ENCODE results near the gene CCDC150. TPM values are rescaled to one million over a fixed set of nuclear protein-coding genes. Genes with fewer than 3 reads are reported as not detected.

The CCDC150 gene
- total RNA-seq, 2 experiments from 2014 or later: 8.4 to 13.5 TPM

GRCh38 chr2:196739031-196739430 lies 99.5 kb downstream of the CCDC150 start:
- H3K27ac Mint-ChIP-seq: no peak overlapping the region
- no peaks in the 10 kb centered on the region for H3K27me3 Mint-ChIP-seq
- H3K9me3 Mint-ChIP-seq: peaks cover 28% of the 10 kb centered on the region
- POLR2A ChIA-PET: no interaction called here
- peaks cover 3% of the 10 kb centered on the region for H3K4me1 Mint-ChIP-seq
- no peak for ATAC-seq (ENCODE audit: low read depth)
- DNase-seq: no peak
- no peak overlapping the region for H3K4me3 Mint-ChIP-seq
- peaks cover 48% of the 10 kb centered on the region for H3K36me3 Mint-ChIP-seq

GRCh38 chr2:196742216-196742615 lies 102.7 kb downstream of the CCDC150 start:
- Mint-ChIP-seq H3K27ac (no peak overlapping the region), H3K9me3 (peaks cover 17% of the 10 kb centered on the region), H3K4me3 (no peak overlapping the region), H3K4me1 (peaks cover 3% of the 10 kb centered on the region), H3K27me3 (no peaks in the 10 kb centered on the region), H3K36me3 (peaks cover 44% of the 10 kb centered on the region)
- no peak for ATAC-seq (ENCODE audit: low read depth)
- POLR2A ChIA-PET: no interaction called here
- DNase-seq: no peak

- DNase-seq (no peak), ATAC-seq (ENCODE audit: low read depth) (no peak)
- peaks cover 44% of the 10 kb centered on the region for H3K36me3 Mint-ChIP-seq
- H3K9me3 Mint-ChIP-seq: peaks cover 17% of the 10 kb centered on the region
- H3K27me3 Mint-ChIP-seq: no peaks in the 10 kb centered on the region
- H3K4me3 Mint-ChIP-seq: no peak overlapping the region
- POLR2A ChIA-PET: no interaction called here
- H3K4me1 Mint-ChIP-seq: peaks cover 3% of the 10 kb centered on the region
- H3K27ac Mint-ChIP-seq: no peak overlapping the region
These were observed 103.2 kb downstream of the CCDC150 start for GRCh38 chr2:196742685-196743084.

GRCh38 chr2:196743165-196743564 lies 103.7 kb downstream of the CCDC150 start:
- POLR2A ChIA-PET: no interaction called here

GRCh38 chr2:196745711-196746110 lies 106.2 kb downstream of the CCDC150 start:
- H3K27me3 Mint-ChIP-seq: no peaks in the 10 kb centered on the region
- H3K9me3 Mint-ChIP-seq: peaks cover 1% of the 10 kb centered on the region
- H3K4me1 Mint-ChIP-seq: peaks cover 18% of the 10 kb centered on the region
- no peak for ATAC-seq (ENCODE audit: low read depth)
- POLR2A ChIA-PET: no interaction called here
- H3K27ac Mint-ChIP-seq: no peak overlapping the region
- no peak for DNase-seq
- peaks cover 29% of the 10 kb centered on the region for H3K36me3 Mint-ChIP-seq
- H3K4me3 Mint-ChIP-seq: no peak overlapping the region

More at GRCh38 chr2:196743165-196743564, 103.7 kb downstream of the CCDC150 start:
- Mint-ChIP-seq H3K4me1 (peaks cover 3% of the 10 kb centered on the region), H3K27ac (no peak overlapping the region), H3K36me3 (peaks cover 44% of the 10 kb centered on the region), H3K9me3 (peaks cover 13% of the 10 kb centered on the region), H3K27me3 (no peaks in the 10 kb centered on the region), H3K4me3 (no peak overlapping the region)
- DNase-seq (no peak), ATAC-seq (ENCODE audit: low read depth) (no peak)

- Mint-ChIP-seq H3K4me3 (no peak overlapping the region), H3K4me1 (peaks cover 22% of the 10 kb centered on the region), H3K9me3 (no peaks in the 10 kb centered on the region), H3K27me3 (no peaks in the 10 kb centered on the region), H3K27ac (no peak overlapping the region), H3K36me3 (peaks cover 20% of the 10 kb centered on the region)
- DNase-seq: no peak
- POLR2A ChIA-PET: interaction anchor here (0.6 kb wide), 1 partner anchor 658 kb away, joined by 3 read pairs; no protein-coding TSS in a partner anchor
- no peak for ATAC-seq (ENCODE audit: low read depth)
These were observed 107.9 kb downstream of the CCDC150 start for GRCh38 chr2:196747400-196747799.

- POLR2A ChIA-PET: interaction anchor here (0.6 kb wide), 1 partner anchor 658 kb away, joined by 3 read pairs; no protein-coding TSS in a partner anchor
- H3K27ac Mint-ChIP-seq: no peak overlapping the region
These were observed 108.6 kb downstream of the CCDC150 start for GRCh38 chr2:196748123-196748522.

GRCh38 chr2:196750291-196750923 lies 110.9 kb downstream of the CCDC150 start:
- peaks cover 22% of the 10 kb centered on the region for H3K4me1 Mint-ChIP-seq
- POLR2A ChIA-PET: interaction anchor here (0.6 to 1.0 kb wide), 2 partner anchors 13 to 29 kb away, joined by 3 to 4 read pairs; no protein-coding TSS in a partner anchor
- H3K9me3 Mint-ChIP-seq: peaks cover 6% of the 10 kb centered on the region
- no peak for DNase-seq
- peaks cover 16% of the 10 kb centered on the region for H3K36me3 Mint-ChIP-seq
- peaks cover 3% of the 10 kb centered on the region for H3K27me3 Mint-ChIP-seq
- no peak for ATAC-seq (ENCODE audit: low read depth)
- H3K4me3 Mint-ChIP-seq: no peak overlapping the region
- H3K27ac Mint-ChIP-seq: no peak overlapping the region

More at GRCh38 chr2:196748123-196748522, 108.6 kb downstream of the CCDC150 start:
- Mint-ChIP-seq H3K36me3 (peaks cover 20% of the 10 kb centered on the region), H3K4me3 (no peak overlapping the region), H3K9me3 (no peaks in the 10 kb centered on the region), H3K27me3 (no peaks in the 10 kb centered on the region), H3K4me1 (peaks cover 22% of the 10 kb centered on the region)
- ATAC-seq (ENCODE audit: low read depth) (no peak), DNase-seq (no peak)

GRCh38 chr2:196750977-196751631 lies 111.6 kb downstream of the CCDC150 start:
- ATAC-seq (ENCODE audit: low read depth) (peak; percentile 89), DNase-seq (peak; percentile 64)
- Mint-ChIP-seq H3K4me1 (peaks cover 22% of the 10 kb centered on the region), H3K36me3 (peaks cover 19% of the 10 kb centered on the region), H3K27ac (peak overlapping the region; percentile 41), H3K27me3 (peaks cover 3% of the 10 kb centered on the region), H3K4me3 (no peak overlapping the region), H3K9me3 (peaks cover 11% of the 10 kb centered on the region)
- POLR2A ChIA-PET: interaction anchor here (1.0 kb wide), 1 partner anchor 13 kb away, joined by 4 read pairs; no protein-coding TSS in a partner anchor

GRCh38 chr2:196758474-196759377 lies 119.2 kb downstream of the CCDC150 start:
- ATAC-seq (ENCODE audit: low read depth): no peak
- H3K36me3 Mint-ChIP-seq: peaks cover 35% of the 10 kb centered on the region
- DNase-seq: no peak
- POLR2A ChIA-PET: no interaction called here
- H3K27me3 Mint-ChIP-seq: peaks cover 3% of the 10 kb centered on the region
- H3K4me3 Mint-ChIP-seq: no peak overlapping the region
- peaks cover 17% of the 10 kb centered on the region for H3K9me3 Mint-ChIP-seq
- no peak overlapping the region for H3K27ac Mint-ChIP-seq
- peaks cover 3% of the 10 kb centered on the region for H3K4me1 Mint-ChIP-seq

- no peak for ATAC-seq (ENCODE audit: low read depth)
- peaks cover 14% of the 10 kb centered on the region for H3K9me3 Mint-ChIP-seq
- no peak overlapping the region for H3K27ac Mint-ChIP-seq
- DNase-seq: no peak
- H3K27me3 Mint-ChIP-seq: no peaks in the 10 kb centered on the region
- H3K4me1 Mint-ChIP-seq: peaks cover 3% of the 10 kb centered on the region
- no peak overlapping the region for H3K4me3 Mint-ChIP-seq
- H3K36me3 Mint-ChIP-seq: peaks cover 35% of the 10 kb centered on the region
- POLR2A ChIA-PET: no interaction called here
These were observed 119.8 kb downstream of the CCDC150 start for GRCh38 chr2:196759378-196759706.

- no peaks in the 10 kb centered on the region for H3K4me1 Mint-ChIP-seq
- POLR2A ChIA-PET: no interaction called here
- H3K27me3 Mint-ChIP-seq: no peaks in the 10 kb centered on the region
- no peak overlapping the region for H3K27ac Mint-ChIP-seq
- no peak overlapping the region for H3K4me3 Mint-ChIP-seq
- peaks cover 31% of the 10 kb centered on the region for H3K36me3 Mint-ChIP-seq
- no peaks in the 10 kb centered on the region for H3K9me3 Mint-ChIP-seq
- ATAC-seq (ENCODE audit: low read depth) (no peak), DNase-seq (no peak)
These were observed 127.6 kb downstream of the CCDC150 start for GRCh38 chr2:196767101-196767500.
